A673 (cell line): ENCODE results near the gene LRFN4. TPM values are rescaled to one million over a fixed set of nuclear protein-coding genes. Genes with fewer than 3 reads are reported as not detected.

ENCODE experiments used
- BruUV-seq: library from RNA; stranded (reverse); fragments of 400-500 nt; replicated peaks from 2 replicates; lab custom pipeline; 2021; lab: Mats Ljungman, UMichigan
- CTCF ChIA-PET: fragments of 300-600 bp; sonication (Branson Sonifier 250); formaldehyde crosslinking; loops from one replicate; lab custom pipeline; 2022; ENCODE audit warnings: antibody characterized with exemption; lab: Charles Lee
- POLR2A ChIA-PET: fragments of 300-600 bp; sonication (Branson Sonifier 250); formaldehyde crosslinking; loops from one replicate; lab custom pipeline; 2022; ENCODE audit warnings: antibody characterized with exemption; ENCODE audit not compliant: low non-redundant PET; lab: Charles Lee
- DNase-seq: peaks from one replicate; pipeline ENCODE4 v3.0.0-alpha.2; 2015; ENCODE audit warnings: low spot score
- H3K27ac ChIP-seq: fragments of 200-600 bp; sonication (generic); 2 replicates; pipeline ENCODE4 v1.5.1; 2016; ENCODE audit warnings: mixed run types, low read depth, mild to moderate bottlenecking, mixed read lengths, antibody characterized with exemption, low read length; ENCODE audit not compliant: poor library complexity, severe bottlenecking
- H3K27me3 ChIP-seq: fragments of 200-600 bp; sonication (generic); replicated peaks from 2 replicates; pipeline ENCODE4 v1.6.1; 2017; ENCODE audit warnings: mixed run types, low read depth, mild to moderate bottlenecking, mixed read lengths, antibody characterized with exemption, low read length; ENCODE audit not compliant: insufficient read depth, poor library complexity
- H3K36me3 ChIP-seq: fragments of 200-600 bp; sonication (generic); 2 replicates; pipeline ENCODE4 v1.6.1; 2016; ENCODE audit warnings: mixed run types, mild to moderate bottlenecking, mixed read lengths, antibody characterized with exemption, low read length; ENCODE audit not compliant: insufficient read depth, poor library complexity, severe bottlenecking
- H3K4me1 ChIP-seq: fragments of 200-600 bp; sonication (generic); 2 replicates; pipeline ENCODE4 v1.6.1; 2017; ENCODE audit warnings: mixed run types, mild to moderate bottlenecking, mixed read lengths, antibody characterized with exemption, low read length; ENCODE audit not compliant: insufficient read depth, poor library complexity, severe bottlenecking
- H3K4me3 ChIP-seq: fragments of 200-600 bp; sonication (generic); 2 replicates; pipeline ENCODE4 v1.5.1; 2016; ENCODE audit warnings: low read depth, mixed run types, mild to moderate bottlenecking, mixed read lengths, low read length; ENCODE audit not compliant: poor library complexity, severe bottlenecking
- H3K9me3 ChIP-seq: fragments of 200-600 bp; sonication (generic); 2 replicates; pipeline ENCODE4 v1.6.1; 2016; ENCODE audit warnings: mixed run types, low read depth, mild to moderate bottlenecking, mixed read lengths, antibody characterized with exemption, low read length; ENCODE audit not compliant: poor library complexity, severe bottlenecking
- CTCF ChIP-seq: fragments of 300-800, 200-600 bp; sonication (generic); conservative IDR thresholded peaks from 2 replicates; pipeline ENCODE4 v1.5.1; 2017; ENCODE audit warnings: low read depth, mild to moderate bottlenecking, antibody characterized with exemption, low read length, moderate library complexity, mixed read lengths
- EZH2 ChIP-seq: fragments of 200-600 bp; sonication (generic); IDR thresholded peaks from 2 replicates; pipeline ENCODE4 v1.6.1; 2017; ENCODE audit warnings: borderline replicate concordance, low read depth, mild to moderate bottlenecking, mixed read lengths, antibody characterized with exemption, low read length; ENCODE audit not compliant: poor library complexity, severe bottlenecking
- intact Hi-C: fragments of 100-400 bp; cut with micrococcal nuclease; formaldehyde crosslinking; loops from one replicate; pipeline ENCODE4 v1.10.0; 2022; ENCODE audit not compliant: unreplicated experiment
- total RNA-seq: library from RNA; stranded (reverse); gene quantifications from 2 replicates; pipeline ENCODE4 v1.2.3, GENCODE V29; 2021

LRFN4 gene
- total RNA-seq, 1 experiment from 2014 or later = 57.2 TPM

- TF ChIP-seq CTCF = no peak
- no peak for TF ChIP-seq EZH2
- Histone ChIP-seq H3K27ac (no peak overlapping the region), H3K36me3 (no peaks in the 10 kb centered on the region), H3K4me1 (no peaks in the 10 kb centered on the region), H3K27me3 (no peaks in the 10 kb centered on the region), H3K4me3 (no peak overlapping the region), H3K9me3 (no peaks in the 10 kb centered on the region)
- no peak for DNase-seq
- POLR2A ChIA-PET = no interaction called here
- CTCF ChIA-PET = no interaction called here
- no TSS peak for BruUV-seq
- intact Hi-C loops = no loop called here
Measured at GRCh38 chr11:66874232-66874631, 17.4 kb downstream of the LRFN4 start.

DNA sequence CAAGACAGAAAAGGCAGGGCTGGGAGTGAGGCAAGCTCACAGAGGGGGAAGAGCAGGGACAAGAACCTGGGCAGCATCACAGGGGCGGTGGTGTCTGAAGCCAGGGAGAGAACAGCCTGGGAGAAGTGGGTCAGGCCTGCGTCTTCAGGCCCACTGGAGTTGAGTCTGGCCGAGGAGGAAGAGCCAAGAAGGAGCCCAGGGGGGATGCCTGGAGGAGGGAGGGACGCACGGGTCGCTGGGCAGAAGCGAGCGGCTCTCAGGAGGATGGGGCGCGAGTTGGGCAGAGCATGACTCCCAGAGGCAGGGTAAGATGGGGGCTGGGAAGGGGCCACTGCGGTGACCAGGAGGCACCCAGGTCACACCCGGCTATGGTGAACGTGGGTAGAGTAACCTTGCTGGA, 18.5 kb downstream of the LRFN4 start:
- Histone ChIP-seq H3K4me1 (peaks cover 3% of the 10 kb centered on the region), H3K27ac (no peak overlapping the region), H3K9me3 (no peaks in the 10 kb centered on the region), H3K36me3 (no peaks in the 10 kb centered on the region), H3K4me3 (no peak overlapping the region), H3K27me3 (no peaks in the 10 kb centered on the region)
- ChIA-PET CTCF (no interaction called here), POLR2A (no interaction called here)
- no peak for TF ChIP-seq EZH2
- TF ChIP-seq CTCF = no peak
- intact Hi-C loops = no loop called here
- DNase-seq = no peak
- no TSS peak for BruUV-seq

GRCh38 chr11:66877588-66878385, 20.9 kb downstream of the LRFN4 start:
- Histone ChIP-seq H3K4me1 (peaks cover 22% of the 10 kb centered on the region), H3K9me3 (no peaks in the 10 kb centered on the region), H3K27me3 (no peaks in the 10 kb centered on the region), H3K27ac (no peak overlapping the region), H3K4me3 (no peak overlapping the region), H3K36me3 (no peaks in the 10 kb centered on the region)
- ChIA-PET CTCF (interaction anchor here (0.6 kb wide), 1 partner anchor 200 kb away, joined by 3 read pairs; the partner anchor contains the start of gene RBM4B), POLR2A (interaction anchor here (0.6 kb wide), 1 partner anchor 81 kb away, joined by 4 read pairs; the partner anchor contains the start of gene PC)
- BruUV-seq = no TSS peak
- TF ChIP-seq EZH2 (no peak), CTCF (no peak)
- DNase-seq = no peak
- intact Hi-C loops = no loop called here
